HEK293 (cell line): ENCODE results near the gene STRA6.

Experiments
- CTCF ChIA-PET: fragments of 350-600 bp; formaldehyde crosslinking; extraction: SDS; loops from one replicate; lab custom pipeline; 2021; ENCODE audit warnings: antibody characterized with exemption; lab: Yijun Ruan, JAX
- POLR2A ChIA-PET: fragments of 300-600 bp; formaldehyde crosslinking; extraction: SDS; loops from one replicate; lab custom pipeline; 2020; ENCODE audit warnings: antibody characterized with exemption, inconsistent platforms; lab: Yijun Ruan, JAX
- H3K27ac ChIP-seq: fragments of 200-500 bp; sonication (Bioruptor generic); 2 replicates; pipeline ENCODE4 v1.5.1; 2014; ENCODE audit warnings: low read depth, low read length, control low read depth, inconsistent platforms; ENCODE audit errors: extremely low read depth
- H3K36me3 ChIP-seq, 2 experiments: fragments of 200-500 bp in 1 of 2; sonication (Bioruptor generic) in 1 of 2; 1 replicate in 1 of 2; 2 replicates in 1 of 2; pipeline ENCODE4 v1.5.1; 2014 to 2017; ENCODE audit warnings: inconsistent platforms in 2 of 2, low read length in 2 of 2; ENCODE audit not compliant: control insufficient read depth in 2 of 2, insufficient read depth in 1 of 2
- H3K4me1 ChIP-seq: fragments of 200-500 bp; sonication (Bioruptor generic); 2 replicates; pipeline ENCODE4 v1.5.1; 2014; ENCODE audit warnings: mild to moderate bottlenecking, low read length, inconsistent platforms; ENCODE audit not compliant: control insufficient read depth, insufficient read depth
- H3K4me3 ChIP-seq: 2 replicates; pipeline ENCODE4 v1.5.1; 2011; ENCODE audit warnings: low read depth, mild to moderate bottlenecking, control low read depth, low read length, moderate library complexity
- H3K9me3 ChIP-seq: fragments of 200-500 bp; sonication (Bioruptor generic); 2 replicates; pipeline ENCODE4 v1.5.1; 2014; ENCODE audit warnings: low read depth, low read length, inconsistent platforms; ENCODE audit not compliant: control insufficient read depth, insufficient read depth
- BCL11A ChIP-seq: fragments of 450-650 bp; formaldehyde crosslinking; IDR thresholded peaks from 2 replicates; pipeline ENCODE4 v1.5.1; 2016; ENCODE audit warnings: low read depth, missing biosample characterization, missing genetic modification characterization
- HOXA7 ChIP-seq: sonication (generic); formaldehyde crosslinking; IDR thresholded peaks from 2 replicates; pipeline ENCODE4 v1.8.1; 2022; ENCODE audit warnings: missing genetic modification reagents, borderline replicate concordance
- IKZF3 ChIP-seq: fragments of 450-650 bp; IDR thresholded peaks from 2 replicates; pipeline ENCODE4 v1.5.0; 2018; ENCODE audit warnings: missing biosample characterization, mild to moderate bottlenecking, missing genetic modification characterization, moderate library complexity
- REPIN1 ChIP-seq: fragments of 450-650 bp; formaldehyde crosslinking; IDR thresholded peaks from 2 replicates; pipeline ENCODE4 v1.5.1; 2017; ENCODE audit warnings: missing biosample characterization, missing genetic modification characterization, low read depth
- SALL2 ChIP-seq: fragments of 450-650 bp; formaldehyde crosslinking; IDR thresholded peaks from 2 replicates; pipeline ENCODE4 v1.5.0; 2017; ENCODE audit warnings: missing biosample characterization, mild to moderate bottlenecking, missing genetic modification characterization, borderline replicate concordance
- ZNF10 ChIP-seq: fragments of 450-650 bp; formaldehyde crosslinking; IDR thresholded peaks from 2 replicates; pipeline ENCODE4 v1.5.1; 2017; ENCODE audit warnings: missing biosample characterization, missing genetic modification characterization
- ZNF146 ChIP-seq: fragments of 450-650 bp; formaldehyde crosslinking; IDR thresholded peaks from 2 replicates; pipeline ENCODE4 v1.5.1; 2016; ENCODE audit warnings: missing biosample characterization, missing genetic modification characterization
- ZNF175 ChIP-seq: fragments of 450-650 bp; formaldehyde crosslinking; IDR thresholded peaks from 2 replicates; pipeline ENCODE4 v1.5.1; 2016; ENCODE audit warnings: missing biosample characterization, missing genetic modification characterization
- ZNF211 ChIP-seq: fragments of 450-650 bp; formaldehyde crosslinking; IDR thresholded peaks from 2 replicates; pipeline ENCODE4 v1.5.1; 2016; ENCODE audit warnings: low read depth, missing biosample characterization, missing genetic modification characterization
- ZNF391 ChIP-seq: fragments of 450-650 bp; formaldehyde crosslinking; IDR thresholded peaks from 2 replicates; pipeline ENCODE4 v1.5.1; 2016; ENCODE audit warnings: low read depth, missing biosample characterization, missing genetic modification characterization, borderline replicate concordance
- ZNF558 ChIP-seq: fragments of 450-650 bp; formaldehyde crosslinking; IDR thresholded peaks from 2 replicates; pipeline ENCODE4 v1.5.1; 2016; ENCODE audit warnings: missing biosample characterization, missing genetic modification characterization
- ZNF600 ChIP-seq: fragments of 450-650 bp; formaldehyde crosslinking; IDR thresholded peaks from 2 replicates; pipeline ENCODE4 v1.5.1; 2016; ENCODE audit warnings: missing biosample characterization, missing genetic modification characterization
- ZNF701 ChIP-seq: fragments of 450-650 bp; formaldehyde crosslinking; IDR thresholded peaks from 2 replicates; pipeline ENCODE4 v1.5.1; 2016; ENCODE audit warnings: missing biosample characterization, missing genetic modification characterization
- TF ChIP-seq, protein P1 (sequence below): fragments of 450-650 bp; formaldehyde crosslinking; IDR thresholded peaks from 2 replicates; pipeline ENCODE4; 2016; ENCODE audit warnings: missing biosample characterization, missing genetic modification characterization
- TF ChIP-seq, protein P2 (sequence below): fragments of 450-650 bp; formaldehyde crosslinking; IDR thresholded peaks from 2 replicates; pipeline ENCODE4 v1.5.1; 2016; ENCODE audit warnings: missing biosample characterization, missing genetic modification characterization
- TF ChIP-seq, protein P3 (sequence below): fragments of 450-650 bp; formaldehyde crosslinking; IDR thresholded peaks from 2 replicates; pipeline ENCODE4 v1.5.1; 2017; ENCODE audit warnings: missing biosample characterization, missing genetic modification characterization
- TF ChIP-seq, protein P4 (sequence below): fragments of 450-650 bp; formaldehyde crosslinking; IDR thresholded peaks from 2 replicates; pipeline ENCODE4 v1.5.1; 2017; ENCODE audit warnings: missing biosample characterization, missing genetic modification characterization
- TF ChIP-seq, protein P5 (sequence below): fragments of 450-650 bp; formaldehyde crosslinking; IDR thresholded peaks from 2 replicates; pipeline ENCODE4 v1.5.1; 2016; ENCODE audit warnings: missing biosample characterization, missing genetic modification characterization

STRA6 gene

DNA sequence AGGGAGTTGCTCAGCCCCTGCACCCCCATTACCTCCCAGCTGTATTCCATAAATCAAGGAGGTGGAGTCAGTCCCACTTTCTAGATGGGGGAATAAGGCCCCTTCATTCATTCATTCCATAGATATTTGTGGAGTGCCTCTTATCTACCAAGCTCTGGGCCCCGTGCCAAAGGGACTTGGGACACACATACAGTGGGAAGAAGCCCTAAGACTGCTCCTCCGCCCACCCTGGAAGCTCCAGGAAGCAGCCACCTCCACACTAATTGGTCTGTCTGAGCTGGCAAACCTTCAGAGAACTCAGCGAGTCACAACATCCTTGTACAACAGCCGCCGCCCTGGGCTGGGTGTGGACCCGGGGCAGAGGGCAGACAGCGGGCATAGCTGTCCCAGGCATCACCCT lies 6.4 kb downstream of the STRA6 start (continued):
- TF ChIP-seq BCL11A (tag by site-specific recombination), result no peak
- TF ChIP-seq SALL2, result no peak
- TF ChIP-seq ZNF10, result no peak
- TF ChIP-seq, protein P1, sequence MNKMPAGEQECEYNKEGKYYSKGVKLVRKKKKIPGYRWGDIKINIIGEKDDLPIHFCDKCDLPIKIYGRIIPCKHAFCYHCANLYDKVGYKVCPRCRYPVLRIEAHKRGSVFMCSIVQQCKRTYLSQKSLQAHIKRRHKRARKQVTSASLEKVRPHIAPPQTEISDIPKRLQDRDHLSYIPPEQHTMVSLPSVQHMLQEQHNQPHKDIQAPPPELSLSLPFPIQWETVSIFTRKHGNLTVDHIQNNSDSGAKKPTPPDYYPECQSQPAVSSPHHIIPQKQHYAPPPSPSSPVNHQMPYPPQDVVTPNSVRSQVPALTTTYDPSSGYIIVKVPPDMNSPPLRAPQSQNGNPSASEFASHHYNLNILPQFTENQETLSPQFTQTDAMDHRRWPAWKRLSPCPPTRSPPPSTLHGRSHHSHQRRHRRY, result no peak
- no peak for TF ChIP-seq ZNF391 (tag by site-specific recombination)
- no peak for TF ChIP-seq REPIN1 (tag by site-specific recombination)
- TF ChIP-seq, protein P2, sequence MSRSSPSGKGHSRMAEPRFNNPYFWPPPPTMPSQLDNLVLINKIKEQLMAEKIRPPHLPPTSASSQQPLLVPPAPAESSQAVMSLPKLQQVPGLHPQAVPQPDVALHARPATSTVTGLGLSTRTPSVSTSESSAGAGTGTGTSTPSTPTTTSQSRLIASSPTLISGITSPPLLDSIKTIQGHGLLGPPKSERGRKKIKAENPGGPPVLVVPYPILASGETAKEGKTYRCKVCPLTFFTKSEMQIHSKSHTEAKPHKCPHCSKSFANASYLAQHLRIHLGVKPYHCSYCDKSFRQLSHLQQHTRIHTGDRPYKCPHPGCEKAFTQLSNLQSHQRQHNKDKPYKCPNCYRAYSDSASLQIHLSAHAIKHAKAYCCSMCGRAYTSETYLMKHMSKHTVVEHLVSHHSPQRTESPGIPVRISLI (tag by site-specific recombination), result no peak
- TF ChIP-seq ZNF600 (tag by site-specific recombination), result 0 out of 2 replicates have a peak, but pooled peaks have one; percentile 15
- TF ChIP-seq, protein P3, sequence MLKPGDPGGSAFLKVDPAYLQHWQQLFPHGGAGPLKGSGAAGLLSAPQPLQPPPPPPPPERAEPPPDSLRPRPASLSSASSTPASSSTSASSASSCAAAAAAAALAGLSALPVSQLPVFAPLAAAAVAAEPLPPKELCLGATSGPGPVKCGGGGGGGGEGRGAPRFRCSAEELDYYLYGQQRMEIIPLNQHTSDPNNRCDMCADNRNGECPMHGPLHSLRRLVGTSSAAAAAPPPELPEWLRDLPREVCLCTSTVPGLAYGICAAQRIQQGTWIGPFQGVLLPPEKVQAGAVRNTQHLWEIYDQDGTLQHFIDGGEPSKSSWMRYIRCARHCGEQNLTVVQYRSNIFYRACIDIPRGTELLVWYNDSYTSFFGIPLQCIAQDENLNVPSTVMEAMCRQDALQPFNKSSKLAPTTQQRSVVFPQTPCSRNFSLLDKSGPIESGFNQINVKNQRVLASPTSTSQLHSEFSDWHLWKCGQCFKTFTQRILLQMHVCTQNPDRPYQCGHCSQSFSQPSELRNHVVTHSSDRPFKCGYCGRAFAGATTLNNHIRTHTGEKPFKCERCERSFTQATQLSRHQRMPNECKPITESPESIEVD, result no peak
- TF ChIP-seq, all 188 proteins: peak for 26

DNA sequence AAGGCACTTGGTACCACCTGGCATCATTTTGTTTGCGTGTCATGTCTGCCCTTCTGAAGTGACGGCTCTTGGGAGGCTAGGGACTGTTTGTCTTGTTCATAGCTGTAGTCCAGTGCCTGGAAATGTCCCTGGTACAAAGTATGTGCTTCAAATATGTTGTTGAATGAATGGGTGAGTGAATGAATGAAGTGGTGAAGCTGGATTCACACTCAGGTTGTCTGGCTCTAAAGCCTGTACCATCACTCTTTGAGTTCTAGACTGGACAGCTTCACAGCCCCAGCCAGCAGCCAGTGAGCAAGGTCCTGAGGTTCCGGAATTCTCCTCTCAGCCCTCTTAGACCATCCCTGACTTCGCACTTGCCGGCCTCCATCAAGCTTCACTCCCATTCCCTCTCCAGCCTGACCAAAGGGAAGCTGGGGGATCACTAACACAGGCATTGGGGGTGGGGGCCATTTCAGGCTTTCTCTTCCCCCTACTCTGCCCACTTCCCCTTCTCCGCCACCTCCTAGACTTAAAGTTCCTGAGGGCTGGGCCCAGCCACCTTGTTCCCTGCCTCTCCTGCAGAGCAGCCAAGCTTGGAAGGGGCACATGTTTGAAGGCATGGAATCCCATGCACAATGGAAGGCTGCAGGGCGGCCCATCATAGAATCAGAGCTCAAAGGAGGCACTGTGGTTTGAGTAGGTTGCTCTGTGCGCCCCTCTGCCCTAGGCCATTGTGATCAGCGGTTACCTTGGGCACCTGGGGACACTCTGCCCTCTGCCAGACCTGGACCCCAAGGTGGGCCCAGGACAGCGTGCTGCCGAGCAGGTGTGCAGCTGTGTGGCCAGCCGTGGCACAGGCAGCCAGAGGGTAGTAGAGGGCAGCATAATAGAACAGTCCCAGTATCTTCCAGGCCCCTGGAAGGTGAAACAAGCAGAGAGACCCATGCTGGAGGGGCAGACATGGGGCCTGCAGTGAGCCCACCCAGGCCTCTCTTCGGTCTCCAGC lies 7.7 kb downstream of the STRA6 start:
- no peak overlapping the region for H3K4me3 ChIP-seq
- peaks cover 22% of the 10 kb centered on the region for H3K4me1 ChIP-seq
- POLR2A ChIA-PET, result interaction anchor here (1.4 to 2.7 kb wide), 6 partner anchors 8 to 59 kb away, joined by 4 to 18 read pairs (median 9); partner anchors contain the start of gene STRA6
- no peak overlapping the region for H3K27ac ChIP-seq
- CTCF ChIA-PET, result interaction anchor here (0.6 to 5.3 kb wide), 9 partner anchors 9 to 298 kb away, joined by 3 to 38 read pairs (median 4); no protein-coding TSS in a partner anchor
- TF ChIP-seq ZNF558 (tag by site-specific recombination) (no peak), ZNF146 (tag by site-specific recombination) (no peak), ZNF701 (tag by site-specific recombination) (no peak), HOXA7 (no peak), IKZF3 (no peak), ZNF175 (tag by site-specific recombination) (no peak), ZNF211 (no peak)
- TF ChIP-seq, protein P4, sequence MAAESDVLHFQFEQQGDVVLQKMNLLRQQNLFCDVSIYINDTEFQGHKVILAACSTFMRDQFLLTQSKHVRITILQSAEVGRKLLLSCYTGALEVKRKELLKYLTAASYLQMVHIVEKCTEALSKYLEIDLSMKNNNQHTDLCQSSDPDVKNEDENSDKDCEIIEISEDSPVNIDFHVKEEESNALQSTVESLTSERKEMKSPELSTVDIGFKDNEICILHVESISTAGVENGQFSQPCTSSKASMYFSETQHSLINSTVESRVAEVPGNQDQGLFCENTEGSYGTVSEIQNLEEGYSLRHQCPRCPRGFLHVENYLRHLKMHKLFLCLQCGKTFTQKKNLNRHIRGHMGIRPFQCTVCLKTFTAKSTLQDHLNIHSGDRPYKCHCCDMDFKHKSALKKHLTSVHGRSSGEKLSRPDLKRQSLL, result no peak
- TF ChIP-seq, protein P5, sequence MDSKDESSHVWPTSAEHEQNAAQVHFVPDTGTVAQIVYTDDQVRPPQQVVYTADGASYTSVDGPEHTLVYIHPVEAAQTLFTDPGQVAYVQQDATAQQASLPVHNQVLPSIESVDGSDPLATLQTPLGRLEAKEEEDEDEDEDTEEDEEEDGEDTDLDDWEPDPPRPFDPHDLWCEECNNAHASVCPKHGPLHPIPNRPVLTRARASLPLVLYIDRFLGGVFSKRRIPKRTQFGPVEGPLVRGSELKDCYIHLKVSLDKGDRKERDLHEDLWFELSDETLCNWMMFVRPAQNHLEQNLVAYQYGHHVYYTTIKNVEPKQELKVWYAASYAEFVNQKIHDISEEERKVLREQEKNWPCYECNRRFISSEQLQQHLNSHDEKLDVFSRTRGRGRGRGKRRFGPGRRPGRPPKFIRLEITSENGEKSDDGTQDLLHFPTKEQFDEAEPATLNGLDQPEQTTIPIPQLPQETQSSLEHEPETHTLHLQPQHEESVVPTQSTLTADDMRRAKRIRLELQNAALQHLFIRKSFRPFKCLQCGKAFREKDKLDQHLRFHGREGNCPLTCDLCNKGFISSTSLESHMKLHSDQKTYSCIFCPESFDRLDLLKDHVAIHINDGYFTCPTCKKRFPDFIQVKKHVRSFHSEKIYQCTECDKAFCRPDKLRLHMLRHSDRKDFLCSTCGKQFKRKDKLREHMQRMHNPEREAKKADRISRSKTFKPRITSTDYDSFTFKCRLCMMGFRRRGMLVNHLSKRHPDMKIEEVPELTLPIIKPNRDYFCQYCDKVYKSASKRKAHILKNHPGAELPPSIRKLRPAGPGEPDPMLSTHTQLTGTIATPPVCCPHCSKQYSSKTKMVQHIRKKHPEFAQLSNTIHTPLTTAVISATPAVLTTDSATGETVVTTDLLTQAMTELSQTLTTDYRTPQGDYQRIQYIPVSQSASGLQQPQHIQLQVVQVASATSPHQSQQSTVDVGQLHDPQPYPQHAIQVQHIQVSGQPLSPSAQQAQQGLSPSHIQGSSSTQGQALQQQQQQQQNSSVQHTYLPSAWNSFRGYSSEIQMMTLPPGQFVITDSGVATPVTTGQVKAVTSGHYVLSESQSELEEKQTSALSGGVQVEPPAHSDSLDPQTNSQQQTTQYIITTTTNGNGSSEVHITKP (tag by site-specific recombination), result no peak
- H3K36me3 ChIP-seq, result peaks cover 0 to 12% of the 10 kb centered on the region in 2 experiments; a peak in 1 of 3 replicates
- H3K9me3 ChIP-seq, result no peaks in the 10 kb centered on the region
